ENCODE measurements around the gene MCAM.

The MCAM gene

GRCh38 chr11:119316729-119317591 is at the start of gene MCAM:
Gene MCAM, minus strand, starts transcription at chr11:119317130. Its CDS starts 29 bp downstream, at chr11:119317101.
- DNase-seq, result no peak

DNA sequence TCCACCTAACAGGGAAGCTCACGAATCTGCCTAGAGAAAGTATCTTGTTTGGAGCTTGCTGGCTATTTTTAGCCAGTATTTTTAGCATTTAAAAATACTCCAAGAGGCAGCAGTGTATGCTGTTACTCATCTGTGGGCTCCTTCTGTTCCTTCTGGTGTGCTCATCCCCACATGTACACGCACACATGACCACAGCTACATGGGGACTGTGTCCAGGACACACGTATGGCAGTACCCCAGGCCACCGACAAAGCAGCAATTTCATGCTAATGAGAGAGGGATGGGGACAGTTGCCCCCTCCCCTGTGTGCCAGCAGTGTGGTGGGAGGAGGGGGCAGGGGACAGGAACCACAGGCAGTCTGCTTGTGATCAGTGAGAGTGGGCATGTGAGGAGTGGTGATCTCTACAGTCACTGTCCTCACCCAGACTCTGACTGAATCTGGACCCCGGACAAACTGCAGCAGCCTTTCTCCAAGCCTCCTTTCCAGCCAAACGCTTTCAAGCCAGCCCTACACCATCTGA is 48.2 kb upstream of the MCAM start:
- DNase-seq, result no peak

GRCh38 chr11:119363851-119364590 is 47.1 kb upstream of the MCAM start:
- DNase-seq, result no peak

DNA sequence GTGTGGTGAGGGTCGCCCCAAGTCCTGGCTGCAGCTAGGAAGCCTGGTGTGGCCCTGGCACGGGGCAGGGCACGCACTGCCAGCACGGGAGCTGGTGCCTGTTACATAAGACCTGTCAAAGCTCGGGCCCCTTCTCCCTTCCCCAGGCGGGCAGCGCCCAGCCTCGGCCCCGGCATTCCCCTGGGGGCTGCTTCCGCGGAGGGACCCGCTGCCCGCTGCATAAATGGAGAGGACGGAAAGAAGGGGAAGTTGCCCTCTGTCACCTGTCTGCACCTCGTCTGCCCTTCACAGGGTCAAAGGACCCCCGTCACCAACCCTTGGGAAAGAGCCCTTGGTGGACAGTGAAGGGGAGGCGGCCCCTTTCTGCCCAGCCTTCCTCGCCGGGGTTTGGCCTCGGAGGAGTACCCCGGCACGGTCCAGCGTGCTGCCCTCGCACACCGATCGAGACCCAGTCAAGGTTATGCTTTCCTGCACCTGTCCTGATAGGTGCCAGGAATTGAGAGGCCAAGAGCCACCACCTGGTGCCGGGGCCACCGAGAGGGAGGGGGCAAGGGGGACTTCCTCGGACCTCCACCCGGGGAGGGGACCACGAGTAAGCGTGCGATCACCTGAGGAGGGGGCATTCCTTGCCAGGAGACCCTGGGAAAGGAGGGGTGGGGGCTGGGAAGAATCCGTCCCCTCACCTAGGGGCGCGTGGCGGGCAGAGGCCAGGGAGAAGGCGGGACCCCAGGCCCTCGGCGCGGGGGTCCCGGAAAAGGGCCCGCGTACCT is 46.3 kb upstream of the MCAM start:
- no peak for DNase-seq

GRCh38 chr11:119362741-119363080 is 45.8 kb upstream of the MCAM start:
- no peak for DNase-seq

GRCh38 chr11:119361941-119362725 is 45.2 kb upstream of the MCAM start:
- DNase-seq, result no peak

GRCh38 chr11:119361056-119361787 is 44.3 kb upstream of the MCAM start:
- no peak for DNase-seq

DNA sequence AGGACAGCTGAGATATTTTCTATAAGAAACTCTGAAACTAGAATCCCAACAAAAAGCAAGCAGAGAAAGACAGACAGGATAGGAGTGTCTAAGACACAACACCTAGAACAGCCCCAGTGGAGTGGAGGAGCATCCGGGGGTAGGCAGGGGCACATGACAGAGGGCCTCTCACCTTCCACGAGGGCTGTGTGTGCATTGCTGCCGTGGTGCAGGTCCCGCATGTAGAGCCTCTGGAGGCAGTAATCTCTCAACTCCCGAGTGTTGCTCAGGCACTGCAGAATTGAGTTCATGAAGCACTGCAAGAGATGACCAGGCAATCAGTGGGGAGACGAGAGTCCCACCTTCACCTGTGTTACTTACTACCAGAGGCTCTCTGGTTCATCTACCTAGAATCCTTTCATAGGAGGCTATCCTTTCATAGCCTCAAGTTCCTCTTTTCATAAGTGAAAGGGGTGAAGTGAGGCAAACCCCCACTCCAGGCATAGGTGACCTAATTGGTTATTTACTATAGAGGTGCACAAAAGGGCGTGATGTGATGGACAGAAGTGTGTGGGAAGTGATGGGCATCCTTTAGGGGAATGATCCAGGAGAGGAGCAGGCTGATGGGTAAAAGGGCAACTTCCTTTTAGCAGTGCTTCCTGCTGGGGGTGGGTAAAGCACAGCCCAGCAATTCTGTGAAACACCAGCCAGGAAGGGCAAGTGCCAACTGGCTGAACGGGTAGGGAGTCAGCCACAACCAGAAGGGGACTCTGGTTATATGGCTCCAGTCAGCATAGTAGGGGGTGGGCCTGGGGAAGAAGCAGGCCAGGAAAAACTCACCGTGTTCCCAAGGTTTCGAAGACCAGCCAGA is 42.7 kb upstream of the MCAM start:
- DNase-seq, result no peak

DNA sequence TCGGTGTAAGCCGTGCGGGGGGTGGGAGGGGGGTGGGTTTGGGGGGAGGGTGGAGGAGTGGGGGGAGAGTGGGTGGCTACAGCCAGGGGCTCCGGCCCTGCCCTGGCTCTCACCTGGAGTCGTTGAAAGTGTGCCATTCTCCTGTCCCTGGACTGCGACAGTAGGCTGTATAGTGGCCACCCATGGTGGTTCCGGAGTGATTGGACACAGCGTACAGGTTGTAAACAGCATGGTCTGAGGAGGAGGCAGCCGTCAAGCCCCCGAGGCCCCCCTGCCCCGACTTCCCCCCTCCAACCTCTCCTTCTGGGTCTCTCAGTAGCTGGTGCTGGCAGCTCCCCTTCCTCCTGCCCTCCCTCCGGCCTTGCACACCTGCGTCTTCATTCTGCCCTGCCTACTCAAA is 40.1 kb upstream of the MCAM start:
- DNase-seq, result no peak

DNA sequence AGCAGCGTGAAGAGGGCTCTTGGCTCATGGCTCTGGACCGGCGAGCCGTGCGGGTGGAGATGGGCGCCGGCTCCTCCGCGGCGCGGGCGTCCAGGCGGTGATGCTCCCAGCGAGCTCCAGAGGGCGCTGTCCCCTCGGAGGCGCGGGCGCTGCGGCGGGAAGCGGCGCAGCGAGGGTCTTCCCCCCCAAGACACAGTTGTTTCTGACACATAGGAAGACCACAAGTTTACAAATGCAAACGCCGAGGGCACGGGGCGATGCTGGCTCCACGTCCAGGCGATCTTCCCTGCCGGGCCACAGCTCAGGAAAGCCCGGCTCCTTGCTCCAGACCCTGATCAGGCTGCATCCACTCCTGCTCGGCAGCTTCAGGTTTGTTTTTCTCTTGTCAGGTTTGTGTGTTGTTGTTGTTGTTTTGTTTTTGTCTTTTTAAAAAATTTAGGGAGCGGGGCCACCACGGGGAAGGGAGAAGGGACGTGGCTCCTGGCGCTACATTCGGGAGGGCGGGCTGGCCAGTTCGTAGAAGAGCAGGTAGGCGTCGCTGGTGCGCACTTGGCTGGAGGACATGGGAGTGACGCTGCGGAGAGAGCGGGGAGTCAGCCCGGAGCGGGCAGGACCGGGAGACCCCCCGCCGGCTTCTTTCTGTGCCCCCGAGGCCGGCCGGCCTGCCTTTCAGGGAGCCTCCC is 39.6 kb upstream of the MCAM start:
- DNase-seq, result no peak

GRCh38 chr11:119355091-119355843 is 38.3 kb upstream of the MCAM start:
- DNase-seq, result no peak

DNA sequence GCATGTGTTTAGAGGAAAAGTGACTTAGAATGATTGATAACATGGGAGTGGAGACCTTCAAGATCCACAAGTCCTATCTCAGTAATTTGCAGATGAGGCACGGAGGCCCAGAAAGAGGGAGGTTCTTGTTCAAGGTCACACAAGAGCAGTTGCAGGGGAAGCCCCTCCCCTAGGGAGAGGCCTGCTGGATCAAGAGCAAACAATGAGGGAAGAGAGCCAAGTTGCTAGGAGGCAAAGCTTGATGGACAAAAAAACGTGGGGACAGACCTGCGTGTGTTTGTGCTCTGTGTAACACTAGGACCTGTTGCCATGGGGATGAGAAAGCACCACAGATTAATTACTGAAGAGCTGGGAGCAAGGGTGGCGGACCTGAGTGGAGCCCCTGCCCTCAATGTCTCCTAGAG is 35.9 kb upstream of the MCAM start:
- peak; percentile 51 for DNase-seq

GRCh38 chr11:119351232-119351631 is 34.3 kb upstream of the MCAM start:
- DNase-seq, result no peak

DNA sequence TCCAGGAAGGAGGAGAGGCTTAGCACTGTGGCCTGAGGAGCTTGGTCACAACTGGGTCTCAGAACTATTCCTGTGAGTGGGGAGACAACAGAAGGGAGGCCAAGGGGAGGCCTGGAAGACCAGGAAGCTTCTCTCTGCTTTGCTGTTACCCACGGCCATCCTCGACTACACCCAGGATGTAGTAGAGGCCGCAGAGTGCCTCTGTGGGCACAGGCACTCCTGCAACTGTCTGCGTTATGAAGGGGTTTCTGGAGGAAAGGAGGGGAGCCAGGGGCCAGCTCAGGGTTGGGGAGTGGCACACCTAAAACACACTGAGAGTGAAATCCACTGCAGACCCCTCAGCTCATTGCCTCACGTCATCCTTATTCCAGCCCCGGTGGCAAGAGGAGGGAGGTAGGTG is 33.4 kb upstream of the MCAM start:
- no peak for DNase-seq

DNA sequence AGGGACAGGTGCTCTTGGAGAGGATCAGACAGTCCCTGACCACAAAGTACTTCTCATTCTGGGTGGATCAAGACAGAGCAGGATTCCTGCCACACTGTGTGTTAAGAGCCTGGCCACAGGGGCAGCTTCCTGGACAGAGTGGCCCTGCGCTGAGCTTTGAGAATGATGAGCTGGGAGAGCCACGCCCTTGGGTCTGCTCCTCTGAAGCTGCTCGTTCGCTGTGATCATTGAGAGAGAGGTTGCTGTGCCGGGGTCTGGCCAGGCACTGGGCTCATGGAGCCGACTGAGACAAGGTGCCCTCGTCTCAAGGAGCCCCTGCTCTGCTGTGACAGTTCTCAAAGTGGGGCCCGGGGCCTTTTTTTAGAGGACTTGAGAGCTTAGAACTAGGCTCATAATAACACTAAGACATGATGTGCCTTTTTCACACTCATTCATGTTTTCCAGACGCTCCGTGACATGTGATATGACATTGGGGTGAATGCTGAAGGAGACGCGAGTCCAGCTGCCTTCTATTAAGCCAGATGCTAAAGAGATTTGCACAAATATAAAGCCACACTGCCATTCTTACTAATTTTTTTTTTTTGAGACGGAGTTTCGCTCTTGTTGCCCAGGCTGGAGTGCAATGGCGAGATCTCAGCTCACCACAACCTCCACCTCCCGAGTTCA is 31.1 kb upstream of the MCAM start:
- DNase-seq, result no peak

DNA sequence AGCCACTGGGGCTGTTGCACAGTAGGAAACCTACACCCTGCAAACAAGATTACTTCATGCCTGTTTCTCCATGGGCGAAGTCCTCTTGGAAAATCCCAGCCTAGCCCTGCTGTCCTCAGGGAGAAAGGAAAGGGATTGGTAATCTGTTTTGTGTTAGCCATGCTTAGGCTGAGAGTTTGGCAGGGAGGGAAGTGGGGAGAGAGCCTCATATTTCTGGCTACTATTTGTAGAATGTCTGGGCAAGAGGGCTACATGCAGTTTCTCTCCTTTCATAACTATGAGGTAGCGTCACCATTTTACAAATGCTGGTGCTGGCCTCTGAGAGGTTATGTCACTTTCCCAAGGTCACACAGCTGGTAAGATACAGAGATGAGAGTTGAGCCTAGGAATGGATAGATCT is 30.3 kb upstream of the MCAM start:
- no peak for DNase-seq

- DNase-seq, result no peak
Measured at GRCh38 chr11:119346605-119347004, 29.7 kb upstream of the MCAM start, which contains the start of gene MFRP. Gene MFRP, minus strand, starts transcription at chr11:119346705. Its CDS starts 192 bp downstream, at chr11:119346513.

DNA sequence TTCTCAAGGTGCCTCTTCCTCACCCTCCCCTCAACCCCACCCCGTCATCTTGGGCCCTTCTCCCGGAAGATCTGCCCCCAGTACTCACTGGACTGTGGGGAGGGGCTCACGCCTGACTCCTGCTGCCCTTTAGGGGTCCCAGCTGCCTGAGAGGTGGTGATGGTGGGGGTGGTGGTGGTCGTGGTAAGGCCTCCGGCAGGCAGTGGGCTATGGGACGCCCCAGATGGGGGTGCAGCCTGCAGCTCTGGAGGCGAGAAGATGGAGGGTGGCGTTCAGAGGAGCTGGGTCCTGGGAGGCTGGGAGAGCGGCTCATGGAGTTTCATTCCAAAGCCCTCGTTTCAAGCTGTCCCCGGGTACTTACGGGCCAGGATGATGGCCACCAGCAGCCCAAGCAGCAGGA is 28.8 kb upstream of the MCAM start:
- DNase-seq, result no peak
